Measurements from ENCODE around the gene SLC6A1.

The SLC6A1 gene

GRCh38 chr3:10985181-10985580, 7.4 kb upstream of the SLC6A1 start:
- H3K4me3 ChIP-seq (ENCODE audit: low read length), result no peak overlapping the region
- no peaks in the 10 kb centered on the region for H3K36me3 ChIP-seq (ENCODE audit: control insufficient read depth, insufficient read depth, low read length)
- H3K9ac ChIP-seq (ENCODE audit: low read length), result no peak overlapping the region
- no peaks in the 10 kb centered on the region for H3K4me1 ChIP-seq (ENCODE audit: control insufficient read depth, insufficient read depth, low read length)
- H3K27me3 ChIP-seq (ENCODE audit: control insufficient read depth, insufficient read depth, low read length), result no peaks in the 10 kb centered on the region
- no peaks in the 10 kb centered on the region for H3K9me3 ChIP-seq (ENCODE audit: control insufficient read depth, low read length)

DNA sequence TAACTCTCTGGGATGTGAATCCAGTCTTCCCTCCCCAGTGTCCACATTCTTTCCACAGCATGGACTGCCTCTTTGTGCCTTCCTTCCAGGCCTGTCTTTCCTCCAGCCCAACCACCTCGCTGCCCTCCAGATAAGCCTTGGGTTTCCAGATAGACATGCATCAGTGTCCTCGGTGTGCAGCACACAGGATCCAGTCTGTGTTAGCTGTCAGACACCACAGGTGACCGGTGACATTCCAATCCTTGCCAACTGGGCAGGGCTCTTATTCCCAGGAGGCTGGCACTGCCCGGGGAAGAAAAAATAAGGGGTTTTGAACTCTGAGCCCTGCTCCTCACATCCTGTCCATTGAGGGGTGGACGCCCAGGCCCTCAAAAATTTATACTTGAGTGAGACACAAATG, 6.0 kb upstream of the SLC6A1 start:
- Histone ChIP-seq H3K9ac (ENCODE audit: low read length) (no peak overlapping the region), H3K36me3 (ENCODE audit: control insufficient read depth, insufficient read depth, low read length) (no peaks in the 10 kb centered on the region), H3K4me1 (ENCODE audit: control insufficient read depth, insufficient read depth, low read length) (no peaks in the 10 kb centered on the region), H3K4me3 (ENCODE audit: low read length) (no peak overlapping the region), H3K9me3 (ENCODE audit: control insufficient read depth, low read length) (no peaks in the 10 kb centered on the region), H3K27me3 (ENCODE audit: control insufficient read depth, insufficient read depth, low read length) (peaks cover 12% of the 10 kb centered on the region)

DNA sequence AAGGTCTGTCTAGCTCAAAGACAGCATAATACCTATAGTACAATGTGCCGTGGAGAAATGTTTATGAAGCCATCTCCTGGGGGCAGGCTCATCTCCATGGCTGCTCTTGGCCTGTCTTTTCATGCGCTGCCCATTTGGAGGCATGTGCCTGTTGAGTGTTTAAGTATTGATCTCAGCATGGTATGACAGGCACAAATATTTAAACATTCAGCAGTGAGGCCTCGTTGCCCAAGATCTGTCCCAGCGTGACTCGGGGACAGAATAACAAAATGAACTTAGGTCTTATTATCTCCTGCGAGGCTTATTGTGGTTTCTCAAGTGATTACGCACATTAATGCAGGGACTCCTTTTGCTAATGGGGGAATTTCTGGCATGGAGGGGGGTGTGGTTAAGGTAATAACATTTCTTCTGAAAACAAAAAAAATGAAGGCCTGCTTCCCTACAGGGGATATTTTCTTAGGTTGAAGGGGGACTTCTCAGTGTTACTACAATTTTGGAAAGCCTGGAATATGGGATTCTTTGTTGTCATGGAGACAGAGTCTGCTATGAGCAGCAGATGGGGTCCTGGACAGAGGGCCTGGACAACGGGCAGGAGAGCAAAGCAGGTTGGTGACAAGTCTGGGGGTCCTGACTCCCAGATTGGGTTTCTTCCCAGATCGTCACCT, 4.4 kb upstream of the SLC6A1 start:
- Histone ChIP-seq H3K4me1 (ENCODE audit: control insufficient read depth, insufficient read depth, low read length) (no peaks in the 10 kb centered on the region), H3K9me3 (ENCODE audit: control insufficient read depth, low read length) (no peaks in the 10 kb centered on the region), H3K4me3 (ENCODE audit: low read length) (no peak overlapping the region), H3K9ac (ENCODE audit: low read length) (no peak overlapping the region), H3K36me3 (ENCODE audit: control insufficient read depth, insufficient read depth, low read length) (no peaks in the 10 kb centered on the region), H3K27me3 (ENCODE audit: control insufficient read depth, insufficient read depth, low read length) (peaks cover 23% of the 10 kb centered on the region)

- no peaks in the 10 kb centered on the region for H3K4me1 ChIP-seq (ENCODE audit: control insufficient read depth, insufficient read depth, low read length)
- H3K27me3 ChIP-seq (ENCODE audit: control insufficient read depth, insufficient read depth, low read length), result peaks cover 32% of the 10 kb centered on the region
- H3K9me3 ChIP-seq (ENCODE audit: control insufficient read depth, low read length), result no peaks in the 10 kb centered on the region
- no peaks in the 10 kb centered on the region for H3K36me3 ChIP-seq (ENCODE audit: control insufficient read depth, insufficient read depth, low read length)
- no peak overlapping the region for H3K9ac ChIP-seq (ENCODE audit: low read length)
- no peak overlapping the region for H3K4me3 ChIP-seq (ENCODE audit: low read length)
Observed at GRCh38 chr3:10988991-10989484, 3.5 kb upstream of the SLC6A1 start.

GRCh38 chr3:10992943-10993728, 588 bp downstream of the SLC6A1 start:
- Histone ChIP-seq H3K9ac (ENCODE audit: low read length) (no peak overlapping the region), H3K36me3 (ENCODE audit: control insufficient read depth, insufficient read depth, low read length) (no peaks in the 10 kb centered on the region), H3K27me3 (ENCODE audit: control insufficient read depth, insufficient read depth, low read length) (peaks cover 52% of the 10 kb centered on the region), H3K4me1 (ENCODE audit: control insufficient read depth, insufficient read depth, low read length) (no peaks in the 10 kb centered on the region), H3K9me3 (ENCODE audit: control insufficient read depth, low read length) (no peaks in the 10 kb centered on the region), H3K4me3 (ENCODE audit: low read length) (no peak overlapping the region)

- H3K9me3 ChIP-seq (ENCODE audit: control insufficient read depth, low read length), result no peaks in the 10 kb centered on the region
- peaks cover 52% of the 10 kb centered on the region for H3K27me3 ChIP-seq (ENCODE audit: control insufficient read depth, insufficient read depth, low read length)
- H3K4me3 ChIP-seq (ENCODE audit: low read length), result no peak overlapping the region
- no peak overlapping the region for H3K9ac ChIP-seq (ENCODE audit: low read length)
- no peaks in the 10 kb centered on the region for H3K36me3 ChIP-seq (ENCODE audit: control insufficient read depth, insufficient read depth, low read length)
- no peaks in the 10 kb centered on the region for H3K4me1 ChIP-seq (ENCODE audit: control insufficient read depth, insufficient read depth, low read length)
Observed at GRCh38 chr3:10993729-10994065, 1.1 kb downstream of the SLC6A1 start.

DNA sequence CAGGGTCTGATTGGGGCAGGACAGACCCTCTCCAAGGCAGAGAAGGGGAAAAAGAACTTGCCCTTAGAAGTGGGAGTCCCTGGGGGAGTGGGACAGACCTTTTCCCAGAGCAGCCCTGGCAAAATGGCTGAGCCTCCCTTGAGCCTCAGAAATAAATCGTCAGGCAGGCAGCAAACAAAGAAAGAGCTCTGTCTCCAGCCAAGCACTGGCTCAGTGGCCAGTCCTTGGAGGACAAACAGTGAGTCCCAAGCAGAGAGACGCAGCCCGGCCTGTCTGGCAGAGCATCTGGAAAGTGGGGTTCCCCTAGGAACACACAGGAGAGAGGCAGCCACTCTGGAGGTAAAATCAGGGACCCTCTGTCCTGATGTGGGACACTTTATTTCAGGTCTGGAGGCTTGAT, 1.8 kb downstream of the SLC6A1 start:
- no peaks in the 10 kb centered on the region for H3K4me1 ChIP-seq (ENCODE audit: control insufficient read depth, insufficient read depth, low read length)
- no peak overlapping the region for H3K4me3 ChIP-seq (ENCODE audit: low read length)
- peaks cover 52% of the 10 kb centered on the region for H3K27me3 ChIP-seq (ENCODE audit: control insufficient read depth, insufficient read depth, low read length)
- no peaks in the 10 kb centered on the region for H3K36me3 ChIP-seq (ENCODE audit: control insufficient read depth, insufficient read depth, low read length)
- no peak overlapping the region for H3K9ac ChIP-seq (ENCODE audit: low read length)
- no peaks in the 10 kb centered on the region for H3K9me3 ChIP-seq (ENCODE audit: control insufficient read depth, low read length)

GRCh38 chr3:10995871-10996270, 3.3 kb downstream of the SLC6A1 start:
- no peaks in the 10 kb centered on the region for H3K9me3 ChIP-seq (ENCODE audit: control insufficient read depth, low read length)
- H3K4me3 ChIP-seq (ENCODE audit: low read length), result no peak overlapping the region
- no peak overlapping the region for H3K9ac ChIP-seq (ENCODE audit: low read length)
- H3K36me3 ChIP-seq (ENCODE audit: control insufficient read depth, insufficient read depth, low read length), result no peaks in the 10 kb centered on the region
- H3K27me3 ChIP-seq (ENCODE audit: control insufficient read depth, insufficient read depth, low read length), result peaks cover 60% of the 10 kb centered on the region
- H3K4me1 ChIP-seq (ENCODE audit: control insufficient read depth, insufficient read depth, low read length), result no peaks in the 10 kb centered on the region

DNA sequence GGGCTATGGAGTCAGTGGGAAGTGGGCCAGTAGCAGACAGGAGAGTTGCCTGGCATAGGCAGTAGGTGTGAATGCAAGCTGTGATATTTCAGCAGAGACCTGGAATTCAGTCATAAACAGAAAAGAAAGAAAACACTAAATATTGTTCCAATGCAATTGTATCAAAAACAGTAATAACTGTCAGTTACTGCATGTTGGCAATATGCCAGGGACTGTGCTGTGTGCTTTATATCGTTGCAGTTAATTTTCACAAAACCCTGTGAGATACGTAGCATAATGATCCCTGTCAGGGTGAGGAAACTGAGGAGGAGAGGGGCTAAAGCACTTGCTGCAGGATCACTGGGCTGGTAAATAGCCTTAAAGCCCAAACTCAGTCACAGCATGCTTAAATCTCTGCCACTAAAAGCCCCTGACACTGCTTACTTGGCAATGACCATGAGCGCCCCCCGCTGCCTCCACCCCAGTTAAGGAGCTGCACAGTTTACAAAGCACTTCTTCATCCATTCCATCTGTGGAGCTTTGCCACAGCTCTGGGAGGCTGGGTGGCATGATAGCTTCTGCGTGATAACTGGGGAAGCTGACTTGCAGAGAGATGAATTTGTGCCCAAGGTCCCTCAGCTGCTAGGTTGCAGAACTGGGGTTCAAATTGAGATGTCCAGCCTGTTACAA, 3.9 kb downstream of the SLC6A1 start:
- Histone ChIP-seq H3K36me3 (ENCODE audit: control insufficient read depth, insufficient read depth, low read length) (no peaks in the 10 kb centered on the region), H3K27me3 (ENCODE audit: control insufficient read depth, insufficient read depth, low read length) (peaks cover 59% of the 10 kb centered on the region), H3K4me1 (ENCODE audit: control insufficient read depth, insufficient read depth, low read length) (no peaks in the 10 kb centered on the region), H3K4me3 (ENCODE audit: low read length) (no peak overlapping the region), H3K9ac (ENCODE audit: low read length) (no peak overlapping the region), H3K9me3 (ENCODE audit: control insufficient read depth, low read length) (no peaks in the 10 kb centered on the region)

DNA sequence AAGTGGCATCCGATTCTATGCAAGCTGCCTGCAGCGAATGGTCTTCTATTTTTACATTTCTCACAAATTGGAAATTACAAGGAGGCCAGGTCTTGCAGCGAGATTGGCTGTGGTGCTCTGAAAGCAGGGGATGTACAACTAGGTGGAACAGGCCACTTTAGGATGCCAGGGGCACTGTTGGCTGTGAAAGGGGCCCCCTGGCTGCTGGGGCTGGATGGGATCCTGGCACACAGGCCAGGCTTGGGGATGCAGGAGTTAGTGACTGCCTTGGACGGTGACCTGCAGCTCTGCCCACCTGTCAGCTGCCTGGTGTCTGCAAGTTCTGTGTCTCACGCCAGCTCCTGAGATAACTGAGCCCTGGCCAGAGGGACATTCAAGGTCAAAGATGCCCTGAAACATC, 4.6 kb downstream of the SLC6A1 start:
- Histone ChIP-seq H3K4me1 (ENCODE audit: control insufficient read depth, insufficient read depth, low read length) (no peaks in the 10 kb centered on the region), H3K27me3 (ENCODE audit: control insufficient read depth, insufficient read depth, low read length) (peaks cover 52% of the 10 kb centered on the region), H3K9ac (ENCODE audit: low read length) (no peak overlapping the region), H3K4me3 (ENCODE audit: low read length) (no peak overlapping the region), H3K36me3 (ENCODE audit: control insufficient read depth, insufficient read depth, low read length) (no peaks in the 10 kb centered on the region), H3K9me3 (ENCODE audit: control insufficient read depth, low read length) (no peaks in the 10 kb centered on the region)

- no peaks in the 10 kb centered on the region for H3K4me1 ChIP-seq (ENCODE audit: control insufficient read depth, insufficient read depth, low read length)
- H3K4me3 ChIP-seq (ENCODE audit: low read length), result no peak overlapping the region
Observed at GRCh38 chr3:10998542-10998941, 6.0 kb downstream of the SLC6A1 start.

More at GRCh38 chr3:10998542-10998941, 6.0 kb downstream of the SLC6A1 start:
- Histone ChIP-seq H3K9me3 (ENCODE audit: control insufficient read depth, low read length) (no peaks in the 10 kb centered on the region), H3K9ac (ENCODE audit: low read length) (no peak overlapping the region), H3K27me3 (ENCODE audit: control insufficient read depth, insufficient read depth, low read length) (peaks cover 42% of the 10 kb centered on the region), H3K36me3 (ENCODE audit: control insufficient read depth, insufficient read depth, low read length) (no peaks in the 10 kb centered on the region)
